K562 (cell line): ENCODE data around the gene TSSK2. TPM values are rescaled to one million over a fixed set of nuclear protein-coding genes. Genes with fewer than 3 reads are reported as not detected.

Experiments
- CCAR2 ChIP-seq: fragments of 200-400 bp; formaldehyde crosslinking; IDR thresholded peaks from 2 replicates; pipeline ENCODE4 v1.6.1; 2017; ENCODE audit warnings: mild to moderate bottlenecking, low read depth, low read length
- ETV6 ChIP-seq, 3 experiments: fragments of 150-350 bp in 1 of 3; sonication (generic) in 1 of 3; formaldehyde crosslinking in 1 of 3; IDR thresholded peaks; 2 replicates each; pipeline versions ENCODE4 v1.6.1 to v1.8.0; 2014 to 2022; ENCODE audit warnings: borderline replicate concordance in 2 of 3, low read depth in 2 of 3, antibody characterized with exemption in 1 of 3, low read length in 1 of 3, mild to moderate bottlenecking in 1 of 3, missing genetic modification reagents in 1 of 3
- HMG20A ChIP-seq: fragments of 450-650 bp; formaldehyde crosslinking; conservative IDR thresholded peaks from 2 replicates; pipeline ENCODE4 v1.4.0; 2020; ENCODE audit warnings: mild to moderate bottlenecking, mixed read lengths
- LCOR ChIP-seq: sonication (generic); formaldehyde crosslinking; IDR thresholded peaks from 2 replicates; pipeline ENCODE4 v1.8.0; 2022; ENCODE audit warnings: mild to moderate bottlenecking, missing genetic modification reagents
- PHF8 ChIP-seq: fragments of 200-600 bp; sonication (generic); IDR thresholded peaks from 2 replicates; pipeline ENCODE4 v1.6.1; 2012; ENCODE audit warnings: mixed run types, mild to moderate bottlenecking, inconsistent platforms, low read length, moderate library complexity, borderline replicate concordance
- PRPF4 ChIP-seq: fragments of 200-400 bp; formaldehyde crosslinking; IDR thresholded peaks from one replicate; pipeline ENCODE4 v1.6.1; 2017; ENCODE audit warnings: low read length, low read depth, mild to moderate bottlenecking; ENCODE audit not compliant: insufficient read depth, poor library complexity, severe bottlenecking
- PURB ChIP-seq: sonication (generic); formaldehyde crosslinking; IDR thresholded peaks from 2 replicates; pipeline ENCODE4 v1.9.0; 2021; ENCODE audit warnings: low read depth, mild to moderate bottlenecking, missing genetic modification reagents
- RHOXF2B ChIP-seq: fragments of 250-450 bp; sonication (Bioruptor Pico); conservative IDR thresholded peaks from 2 replicates; pipeline ENCODE4 v1.5.1; 2021
- SIN3B ChIP-seq: fragments of 450-650 bp; IDR thresholded peaks from 2 replicates; pipeline ENCODE4 v1.6.1; 2017; ENCODE audit warnings: low read depth, mild to moderate bottlenecking, moderate library complexity
- SREBF2 ChIP-seq: sonication (generic); formaldehyde crosslinking; IDR thresholded peaks from 2 replicates; pipeline ENCODE4 v1.4.0; 2020; ENCODE audit warnings: mild to moderate bottlenecking, missing genetic modification reagents
- SUPT5H ChIP-seq: fragments of 450-650 bp; IDR thresholded peaks from 2 replicates; pipeline ENCODE4 v1.6.1; 2016
- TRIM24 ChIP-seq, 2 experiments: fragments of 450-650 bp; IDR thresholded peaks; 2 replicates each; pipeline ENCODE4 v1.6.1; 2016
- YY1 ChIP-seq, 3 experiments: IDR thresholded peaks; 2 replicates each; pipeline ENCODE4 v1.6.1; 2011; ENCODE audit warnings: low read length in 2 of 3, mild to moderate bottlenecking in 2 of 3, moderate library complexity in 2 of 3, borderline replicate concordance in 1 of 3, control low read depth in 1 of 3, low read depth in 1 of 3; ENCODE audit not compliant: insufficient read depth in 3 of 3, insufficient replicate concordance in 2 of 3, control insufficient read depth in 1 of 3, insufficient read length in 1 of 3; ENCODE audit errors: extremely low read depth in 1 of 3
- ZC3H11A ChIP-seq: IDR thresholded peaks from 2 replicates; pipeline ENCODE4 v1.6.1; 2012; ENCODE audit warnings: low read depth, low read length, improper control_type of control experiment
- ZFP1 ChIP-seq: fragments of 450-650 bp; formaldehyde crosslinking; IDR thresholded peaks from 2 replicates; pipeline ENCODE4 v1.4.0; 2020; ENCODE audit warnings: mild to moderate bottlenecking, mixed read lengths
- ZKSCAN8 ChIP-seq: fragments of 200-800 bp; sonication (Bioruptor generic); IDR thresholded peaks from 2 replicates; pipeline ENCODE4 v1.6.1; 2016; ENCODE audit warnings: missing genetic modification characterization, missing compliant biosample characterization
- ZNF24 ChIP-seq: fragments of 450-650 bp; IDR thresholded peaks from 2 replicates; pipeline ENCODE4 v1.6.1; 2016
- polyA plus RNA-seq, 8 experiments: library from polyadenylated mRNA; depleted of rRNA in 4 of 8; stranded (reverse) in 5 of 8; unstranded in 3 of 8; fragments of >200 nt; fragmentation: Nextera tagmentation in 2 of 8; fragmentation: Illumina TruSeq in 1 of 8; extraction: Ambion mirVana in 2 of 8; extraction: Trizol in 1 of 8; gene quantifications; 2 replicates each; pipeline versions ENCODE4 v1.2.1 to v1.2.3, GENCODE V29; 2011 to 2014; ENCODE audit warnings: inconsistent platforms in 1 of 8, missing spikeins in 1 of 8
- total RNA-seq, 7 experiments: library from RNA; depleted of rRNA in 6 of 7; stranded (reverse); fragments of >200 nt in 6 of 7; fragmentation: Illumina TruSeq in 2 of 7; extraction: Trizol in 2 of 7; gene quantifications; 2 replicates each; pipeline versions ENCODE4 v1.2.1 to v1.2.3, GENCODE V29; 2011 to 2021; ENCODE audit warnings: low replicate concordance in 1 of 7
- TF ChIP-seq, protein P1 (sequence below): sonication (generic); formaldehyde crosslinking; IDR thresholded peaks from 2 replicates; pipeline ENCODE4 v1.8.0; 2023; ENCODE audit warnings: missing genetic modification reagents, mild to moderate bottlenecking, borderline replicate concordance
- TF ChIP-seq, protein P2 (sequence below): fragments of 250-450 bp; sonication (Bioruptor Pico); IDR thresholded peaks from 2 replicates; pipeline ENCODE4 v1.5.0; 2022; ENCODE audit warnings: mild to moderate bottlenecking

The TSSK2 gene
- total and polyA plus RNA-seq, 9 of the 15 experiments (the other 6 are each of a cell fraction or from before 2014, with no cell fraction given) = 0.04 TPM; not detected in 8

DNA sequence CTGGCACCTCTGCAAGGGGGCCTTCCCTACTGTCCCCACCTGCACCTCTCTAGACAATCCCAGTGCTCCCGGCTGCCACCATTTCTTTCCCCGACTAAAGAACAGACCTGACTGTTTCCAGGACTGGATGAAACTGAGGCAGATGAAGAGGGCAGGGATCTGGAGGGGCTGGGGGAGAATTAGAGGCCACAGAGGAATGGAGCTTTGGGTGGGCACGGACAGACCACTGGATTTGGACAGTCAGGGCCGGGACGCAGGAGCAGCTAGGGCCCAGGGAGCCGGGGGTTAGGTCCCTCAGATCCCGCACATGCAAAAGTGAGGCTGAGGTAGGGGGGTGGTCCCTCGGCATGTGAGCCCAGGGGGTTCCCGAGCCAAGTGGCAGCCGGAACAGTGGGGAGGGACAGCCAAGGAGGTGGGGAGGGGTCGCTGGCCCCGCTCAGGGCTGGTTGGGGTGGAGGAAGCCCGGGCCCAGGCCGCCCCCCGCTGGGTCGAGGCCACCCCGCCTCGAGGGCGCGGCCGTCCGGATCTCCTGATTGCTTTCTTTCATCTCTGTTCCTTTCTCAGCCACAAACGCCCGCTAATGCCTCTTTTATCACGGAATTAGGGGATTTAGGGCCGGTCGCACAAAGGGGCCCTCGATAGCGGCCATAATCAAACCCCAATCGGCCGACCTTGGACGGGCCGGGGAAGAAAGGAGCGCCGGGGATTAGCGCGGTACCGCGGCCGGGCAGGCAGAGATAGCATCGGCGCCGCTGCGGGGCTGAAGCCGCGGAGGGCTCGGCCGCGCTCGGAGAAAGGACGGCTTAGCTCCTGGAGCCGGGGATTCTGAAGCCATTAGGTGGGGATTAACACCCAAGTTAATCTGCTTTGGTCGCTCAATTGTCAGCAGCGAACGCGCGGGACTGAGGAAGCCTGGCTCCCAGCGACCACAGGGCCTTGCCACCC is 38.2 kb downstream of the TSSK2 start (continued):
- TF ChIP-seq, protein P1, sequence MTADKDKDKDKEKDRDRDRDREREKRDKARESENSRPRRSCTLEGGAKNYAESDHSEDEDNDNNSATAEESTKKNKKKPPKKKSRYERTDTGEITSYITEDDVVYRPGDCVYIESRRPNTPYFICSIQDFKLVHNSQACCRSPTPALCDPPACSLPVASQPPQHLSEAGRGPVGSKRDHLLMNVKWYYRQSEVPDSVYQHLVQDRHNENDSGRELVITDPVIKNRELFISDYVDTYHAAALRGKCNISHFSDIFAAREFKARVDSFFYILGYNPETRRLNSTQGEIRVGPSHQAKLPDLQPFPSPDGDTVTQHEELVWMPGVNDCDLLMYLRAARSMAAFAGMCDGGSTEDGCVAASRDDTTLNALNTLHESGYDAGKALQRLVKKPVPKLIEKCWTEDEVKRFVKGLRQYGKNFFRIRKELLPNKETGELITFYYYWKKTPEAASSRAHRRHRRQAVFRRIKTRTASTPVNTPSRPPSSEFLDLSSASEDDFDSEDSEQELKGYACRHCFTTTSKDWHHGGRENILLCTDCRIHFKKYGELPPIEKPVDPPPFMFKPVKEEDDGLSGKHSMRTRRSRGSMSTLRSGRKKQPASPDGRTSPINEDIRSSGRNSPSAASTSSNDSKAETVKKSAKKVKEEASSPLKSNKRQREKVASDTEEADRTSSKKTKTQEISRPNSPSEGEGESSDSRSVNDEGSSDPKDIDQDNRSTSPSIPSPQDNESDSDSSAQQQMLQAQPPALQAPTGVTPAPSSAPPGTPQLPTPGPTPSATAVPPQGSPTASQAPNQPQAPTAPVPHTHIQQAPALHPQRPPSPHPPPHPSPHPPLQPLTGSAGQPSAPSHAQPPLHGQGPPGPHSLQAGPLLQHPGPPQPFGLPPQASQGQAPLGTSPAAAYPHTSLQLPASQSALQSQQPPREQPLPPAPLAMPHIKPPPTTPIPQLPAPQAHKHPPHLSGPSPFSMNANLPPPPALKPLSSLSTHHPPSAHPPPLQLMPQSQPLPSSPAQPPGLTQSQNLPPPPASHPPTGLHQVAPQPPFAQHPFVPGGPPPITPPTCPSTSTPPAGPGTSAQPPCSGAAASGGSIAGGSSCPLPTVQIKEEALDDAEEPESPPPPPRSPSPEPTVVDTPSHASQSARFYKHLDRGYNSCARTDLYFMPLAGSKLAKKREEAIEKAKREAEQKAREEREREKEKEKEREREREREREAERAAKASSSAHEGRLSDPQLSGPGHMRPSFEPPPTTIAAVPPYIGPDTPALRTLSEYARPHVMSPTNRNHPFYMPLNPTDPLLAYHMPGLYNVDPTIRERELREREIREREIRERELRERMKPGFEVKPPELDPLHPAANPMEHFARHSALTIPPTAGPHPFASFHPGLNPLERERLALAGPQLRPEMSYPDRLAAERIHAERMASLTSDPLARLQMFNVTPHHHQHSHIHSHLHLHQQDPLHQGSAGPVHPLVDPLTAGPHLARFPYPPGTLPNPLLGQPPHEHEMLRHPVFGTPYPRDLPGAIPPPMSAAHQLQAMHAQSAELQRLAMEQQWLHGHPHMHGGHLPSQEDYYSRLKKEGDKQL (CRISPR knock-in tag) = no peak
- no peak for TF ChIP-seq ETV6 (IDR thresholded peaks at IDR 0.05; ENCODE audit: borderline replicate concordance in 1 of 2, low read depth in 2 of 2, low read length in 1 of 2)
- no peak for TF ChIP-seq ETV6 (CRISPR knock-in tag; IDR thresholded peaks at IDR 0.05; ENCODE audit: borderline replicate concordance)
- no peak for TF ChIP-seq SIN3B
- no peak for TF ChIP-seq SREBF2 (CRISPR knock-in tag)
- TF ChIP-seq PHF8 = peak; percentile 13; the same call in 1 of the 2 replicates
- TF ChIP-seq RHOXF2B = no peak
- TF ChIP-seq ZFP1 = no peak
- no peak for TF ChIP-seq SUPT5H
- no peak for TF ChIP-seq TRIM24 (IDR thresholded peaks at IDR 0.05)
- TF ChIP-seq ZKSCAN8 (CRISPR knock-in tag) = no peak
- no peak for TF ChIP-seq CCAR2
- TF ChIP-seq YY1 (IDR thresholded peaks at IDR 0.05; ENCODE audit: borderline replicate concordance in 1 of 3, control insufficient read depth in 1 of 3, extremely low read depth in 1 of 3, insufficient read depth in 3 of 3, insufficient read length in 1 of 3, insufficient replicate concordance in 2 of 3, low read depth in 1 of 3, low read length in 2 of 3) = peak in 1 of 3 experiments; percentile 46
- no peak for TF ChIP-seq PRPF4
- TF ChIP-seq, protein P2, sequence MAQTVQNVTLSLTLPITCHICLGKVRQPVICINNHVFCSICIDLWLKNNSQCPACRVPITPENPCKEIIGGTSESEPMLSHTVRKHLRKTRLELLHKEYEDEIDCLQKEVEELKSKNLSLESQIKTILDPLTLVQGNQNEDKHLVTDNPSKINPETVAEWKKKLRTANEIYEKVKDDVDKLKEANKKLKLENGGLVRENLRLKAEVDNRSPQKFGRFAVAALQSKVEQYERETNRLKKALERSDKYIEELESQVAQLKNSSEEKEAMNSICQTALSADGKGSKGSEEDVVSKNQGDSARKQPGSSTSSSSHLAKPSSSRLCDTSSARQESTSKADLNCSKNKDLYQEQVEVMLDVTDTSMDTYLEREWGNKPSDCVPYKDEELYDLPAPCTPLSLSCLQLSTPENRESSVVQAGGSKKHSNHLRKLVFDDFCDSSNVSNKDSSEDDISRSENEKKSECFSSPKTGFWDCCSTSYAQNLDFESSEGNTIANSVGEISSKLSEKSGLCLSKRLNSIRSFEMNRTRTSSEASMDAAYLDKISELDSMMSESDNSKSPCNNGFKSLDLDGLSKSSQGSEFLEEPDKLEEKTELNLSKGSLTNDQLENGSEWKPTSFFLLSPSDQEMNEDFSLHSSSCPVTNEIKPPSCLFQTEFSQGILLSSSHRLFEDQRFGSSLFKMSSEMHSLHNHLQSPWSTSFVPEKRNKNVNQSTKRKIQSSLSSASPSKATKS (CRISPR knock-in tag) = peak; percentile 33; the same call in 1 of the 2 replicates
- TF ChIP-seq LCOR (CRISPR knock-in tag) = no peak
- TF ChIP-seq HMG20A (CRISPR knock-in tag) = no peak
- TF ChIP-seq PURB (CRISPR knock-in tag) = no peak
- TF ChIP-seq ZNF24 = no peak
- no peak for TF ChIP-seq ZC3H11A
